BJ (cell line): ENCODE results near the gene PAPOLB. TPM values are rescaled to one million over a fixed set of nuclear protein-coding genes. Genes with fewer than 3 reads are reported as not detected.

ENCODE experiments used
- CTCF ChIA-PET: fragments of 350-600 bp; formaldehyde crosslinking; extraction: SDS; loops from one replicate; lab custom pipeline; 2021; ENCODE audit warnings: antibody characterized with exemption, inconsistent platforms; lab: Yijun Ruan, JAX
- POLR2A ChIA-PET: fragments of 300-600 bp; sonication (Branson Sonifier 250); formaldehyde crosslinking; extraction: SDS; loops from one replicate; lab custom pipeline; 2021; ENCODE audit warnings: antibody characterized with exemption; lab: Charles Lee
- DNase-seq: peaks from one replicate; pipeline ENCODE4 v3.0.0-alpha.2; 2011; ENCODE audit warnings: low read depth
- H3K27me3 ChIP-seq: 2 replicates; pipeline ENCODE4 v1.6.0; 2011; ENCODE audit warnings: low read length; ENCODE audit not compliant: control insufficient read depth, insufficient read depth
- H3K36me3 ChIP-seq: 2 replicates; pipeline ENCODE4 v1.5.1; 2011; ENCODE audit warnings: low read length; ENCODE audit not compliant: control insufficient read depth, insufficient read depth
- H3K4me3 ChIP-seq: 2 replicates; pipeline ENCODE4 v1.5.1; 2011; ENCODE audit warnings: low read depth, mild to moderate bottlenecking, control low read depth, low read length
- polyA plus RNA-seq: library from polyadenylated mRNA; depleted of rRNA; stranded (reverse); fragments of >200 nt; gene quantifications from 2 replicates; pipeline ENCODE4 v1.2.3, GENCODE V29; 2011
- TF ChIP-seq, protein P1 (sequence below): IDR thresholded peaks from 2 replicates; pipeline ENCODE4 v1.5.1; 2011; ENCODE audit warnings: low read depth, mild to moderate bottlenecking, control low read depth, inconsistent platforms, low read length, moderate library complexity; ENCODE audit not compliant: insufficient read depth

The PAPOLB gene
- polyA plus RNA-seq, 1 experiment, result 0.01 TPM

DNA sequence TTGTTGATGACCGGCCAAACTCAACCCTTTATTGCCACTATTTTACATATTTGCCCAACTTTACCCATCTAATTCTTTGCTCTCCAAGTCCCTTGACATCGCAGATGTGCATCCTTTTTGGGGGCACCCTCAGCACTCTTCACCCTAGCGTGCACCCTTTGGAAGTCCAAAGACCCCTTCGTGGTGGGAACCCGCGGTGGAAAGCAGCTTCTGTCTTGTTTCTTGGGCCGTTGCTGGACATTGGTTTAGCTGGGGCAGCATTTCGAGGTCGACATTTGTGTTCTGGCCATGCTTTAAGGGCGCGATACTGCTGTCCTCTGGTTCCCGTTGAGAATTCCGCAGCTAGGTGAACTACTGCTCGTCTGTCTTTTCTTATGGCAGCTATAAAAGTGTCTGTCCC lies 326 bp upstream of the PAPOLB start:
- POLR2A ChIA-PET, result no interaction called here

GRCh38 chr7:4861227-4861626 lies 603 bp downstream of the PAPOLB start:
- Histone ChIP-seq H3K4me3 (no peak overlapping the region), H3K27me3 (0 out of 2 replicates have a peak, but pooled peaks cover 1% of the 10 kb centered on the region), H3K36me3 (no peaks in the 10 kb centered on the region)
- POLR2A ChIA-PET, result no interaction called here
- DNase-seq, result no peak
- CTCF ChIA-PET, result no interaction called here
- TF ChIP-seq, protein P1, sequence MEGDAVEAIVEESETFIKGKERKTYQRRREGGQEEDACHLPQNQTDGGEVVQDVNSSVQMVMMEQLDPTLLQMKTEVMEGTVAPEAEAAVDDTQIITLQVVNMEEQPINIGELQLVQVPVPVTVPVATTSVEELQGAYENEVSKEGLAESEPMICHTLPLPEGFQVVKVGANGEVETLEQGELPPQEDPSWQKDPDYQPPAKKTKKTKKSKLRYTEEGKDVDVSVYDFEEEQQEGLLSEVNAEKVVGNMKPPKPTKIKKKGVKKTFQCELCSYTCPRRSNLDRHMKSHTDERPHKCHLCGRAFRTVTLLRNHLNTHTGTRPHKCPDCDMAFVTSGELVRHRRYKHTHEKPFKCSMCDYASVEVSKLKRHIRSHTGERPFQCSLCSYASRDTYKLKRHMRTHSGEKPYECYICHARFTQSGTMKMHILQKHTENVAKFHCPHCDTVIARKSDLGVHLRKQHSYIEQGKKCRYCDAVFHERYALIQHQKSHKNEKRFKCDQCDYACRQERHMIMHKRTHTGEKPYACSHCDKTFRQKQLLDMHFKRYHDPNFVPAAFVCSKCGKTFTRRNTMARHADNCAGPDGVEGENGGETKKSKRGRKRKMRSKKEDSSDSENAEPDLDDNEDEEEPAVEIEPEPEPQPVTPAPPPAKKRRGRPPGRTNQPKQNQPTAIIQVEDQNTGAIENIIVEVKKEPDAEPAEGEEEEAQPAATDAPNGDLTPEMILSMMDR, result no peak

More for the DNA sequence above, 326 bp upstream of the PAPOLB start:
- 0 out of 2 replicates have a peak overlapping the region, but pooled peaks have one; percentile 27 for H3K4me3 ChIP-seq
- no peaks in the 10 kb centered on the region for H3K36me3 ChIP-seq
- 0 out of 2 replicates have a peak, but pooled peaks cover 1% of the 10 kb centered on the region for H3K27me3 ChIP-seq
- TF ChIP-seq, protein P1, result no peak
- CTCF ChIA-PET, result interaction anchor here (2.2 kb wide), 1 partner anchor 21 kb away, joined by 11 read pairs; the partner anchor contains the start of gene RADIL
- no peak for DNase-seq

DNA sequence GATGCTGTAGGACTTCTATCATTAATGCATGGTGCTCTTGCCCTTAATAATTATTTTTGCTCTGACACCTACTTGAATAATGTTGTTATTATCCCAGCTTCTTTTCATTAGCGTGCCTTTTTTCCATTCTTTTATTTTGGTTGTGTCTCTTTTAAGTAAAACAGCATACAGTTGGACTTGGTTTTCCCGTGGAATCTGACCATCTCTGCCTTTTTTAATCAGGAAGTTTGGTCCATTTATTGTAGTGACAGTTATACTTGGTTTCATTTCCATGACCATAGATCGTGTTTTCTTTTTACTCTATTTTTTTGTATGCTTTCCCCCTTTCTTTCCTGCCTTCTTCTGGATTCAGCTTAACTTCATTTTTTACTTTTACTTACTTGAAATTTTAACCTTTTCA lies 4.6 kb downstream of the PAPOLB start:
- H3K36me3 ChIP-seq, result no peaks in the 10 kb centered on the region
- ChIA-PET POLR2A (no interaction called here), CTCF (interaction anchor here (1.5 kb wide), 1 partner anchor 228 kb away, joined by 3 read pairs; no protein-coding TSS in a partner anchor)
- no peak for DNase-seq
- H3K4me3 ChIP-seq, result no peak overlapping the region
- TF ChIP-seq, protein P1, result no peak
- H3K27me3 ChIP-seq, result 0 out of 2 replicates have a peak, but pooled peaks cover 1% of the 10 kb centered on the region

- ChIA-PET POLR2A (no interaction called here), CTCF (interaction anchor here (1.1 to 1.5 kb wide), 2 partner anchors 58 to 228 kb away, joined by 3 read pairs; no protein-coding TSS in a partner anchor)
- H3K36me3 ChIP-seq, result no peaks in the 10 kb centered on the region
- H3K27me3 ChIP-seq, result no peaks in the 10 kb centered on the region
- DNase-seq, result no peak
- H3K4me3 ChIP-seq, result no peak overlapping the region
- TF ChIP-seq, protein P1, result no peak
Measured at GRCh38 chr7:4856336-4857057, 5.3 kb downstream of the PAPOLB start.

DNA sequence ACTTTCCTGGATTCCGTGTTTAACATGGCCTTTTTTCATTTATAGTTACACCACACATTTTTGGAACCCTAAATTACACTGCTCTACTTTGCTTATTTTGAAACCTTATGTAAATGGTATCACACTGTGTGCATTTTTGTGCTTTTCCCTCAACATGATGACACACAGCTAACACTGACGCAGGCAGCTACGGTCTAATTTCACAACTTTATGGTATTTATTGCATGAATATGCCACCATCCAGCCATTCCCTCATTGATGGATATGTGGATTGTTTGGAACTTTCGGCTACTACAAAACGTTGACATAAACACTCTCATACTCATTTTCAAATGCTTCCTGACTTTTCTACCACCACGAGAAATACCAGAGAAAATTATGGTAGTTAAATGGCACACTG lies 6.9 kb downstream of the PAPOLB start:
- TF ChIP-seq, protein P1, result no peak
- Histone ChIP-seq H3K27me3 (no peaks in the 10 kb centered on the region), H3K36me3 (no peaks in the 10 kb centered on the region), H3K4me3 (no peak overlapping the region)
- no peak for DNase-seq
- ChIA-PET POLR2A (no interaction called here), CTCF (interaction anchor here (1.0 kb wide), 1 partner anchor 232 kb away, joined by 3 read pairs; no protein-coding TSS in a partner anchor)
